DOHH2 (cell line): ENCODE data around the gene AKT2.

Source experiments
- H3F3A ChIP-seq: fragments of 200-600 bp; sonication (generic), shearing (Covaris generic); 2 replicates; pipeline ENCODE4 v1.6.0; 2016; ENCODE audit warnings: antibody characterized with exemption, mild to moderate bottlenecking; ENCODE audit not compliant: control insufficient read depth, insufficient read depth
- H3K27ac ChIP-seq: fragments of 200-600 bp; sonication (generic); 2 replicates; pipeline ENCODE4 v1.5.1; 2014; ENCODE audit warnings: low read depth, mild to moderate bottlenecking, low read length, moderate library complexity
- H3K27me3 ChIP-seq: fragments of 200-600 bp; sonication (generic); 2 replicates; pipeline ENCODE4 v1.6.1; 2014; ENCODE audit warnings: mild to moderate bottlenecking, low read length, mixed read lengths; ENCODE audit not compliant: control insufficient read depth
- H3K36me3 ChIP-seq: fragments of 200-600 bp; sonication (generic); 2 replicates; pipeline ENCODE4 v1.6.1; 2014; ENCODE audit warnings: mild to moderate bottlenecking, low read length, moderate library complexity, mixed read lengths; ENCODE audit not compliant: control insufficient read depth
- H3K4me1 ChIP-seq: fragments of 200-600 bp; sonication (generic); 2 replicates; pipeline ENCODE4 v1.6.1; 2014; ENCODE audit warnings: mild to moderate bottlenecking, low read length, mixed read lengths; ENCODE audit not compliant: control insufficient read depth
- H3K4me2 ChIP-seq: fragments of 200-600 bp; sonication (generic); 2 replicates; pipeline ENCODE4 v1.6.0; 2014; ENCODE audit warnings: mild to moderate bottlenecking, low read length, moderate library complexity
- H3K4me3 ChIP-seq: fragments of 200-600 bp; sonication (generic); 2 replicates; pipeline ENCODE4 v1.5.1; 2014; ENCODE audit warnings: mild to moderate bottlenecking, low read length, mixed read lengths
- H3K79me2 ChIP-seq: fragments of 200-600 bp; sonication (generic); 2 replicates; pipeline ENCODE4 v1.6.1; 2014; ENCODE audit warnings: mild to moderate bottlenecking, low read length, mixed read lengths; ENCODE audit not compliant: control insufficient read depth
- H3K9me2 ChIP-seq: fragments of 200-600 bp; sonication (generic); replicated peaks from 2 replicates; pipeline ENCODE4 v1.6.1; 2014; ENCODE audit warnings: mild to moderate bottlenecking, low read length, mixed read lengths; ENCODE audit not compliant: control insufficient read depth
- H3K9me3 ChIP-seq: fragments of 200-600 bp; sonication (generic); 2 replicates; pipeline ENCODE4 v1.6.1; 2014; ENCODE audit warnings: antibody characterized with exemption, low read length, mixed read lengths; ENCODE audit not compliant: control insufficient read depth, insufficient read depth
- H4K20me1 ChIP-seq: fragments of 200-600 bp; sonication (generic); 2 replicates; pipeline ENCODE4 v1.6.0; 2014; ENCODE audit warnings: low read depth, mild to moderate bottlenecking, antibody characterized with exemption, low read length, moderate library complexity; ENCODE audit not compliant: control insufficient read depth, insufficient read depth
- CTCF ChIP-seq: fragments of 200-600 bp; sonication (generic); IDR thresholded peaks from one replicate; pipeline ENCODE4 v1.5.1; 2014; ENCODE audit warnings: antibody characterized with exemption, mild to moderate bottlenecking, low read depth, low read length; ENCODE audit not compliant: poor library complexity, severe bottlenecking
- EZH2phosphoT487 ChIP-seq: fragments of 200-600 bp; sonication (generic); IDR thresholded peaks from 2 replicates; pipeline ENCODE4 v1.6.1; 2017; ENCODE audit warnings: borderline replicate concordance, mild to moderate bottlenecking, antibody characterized with exemption, low read length, moderate library complexity, mixed read lengths

The AKT2 gene

DNA sequence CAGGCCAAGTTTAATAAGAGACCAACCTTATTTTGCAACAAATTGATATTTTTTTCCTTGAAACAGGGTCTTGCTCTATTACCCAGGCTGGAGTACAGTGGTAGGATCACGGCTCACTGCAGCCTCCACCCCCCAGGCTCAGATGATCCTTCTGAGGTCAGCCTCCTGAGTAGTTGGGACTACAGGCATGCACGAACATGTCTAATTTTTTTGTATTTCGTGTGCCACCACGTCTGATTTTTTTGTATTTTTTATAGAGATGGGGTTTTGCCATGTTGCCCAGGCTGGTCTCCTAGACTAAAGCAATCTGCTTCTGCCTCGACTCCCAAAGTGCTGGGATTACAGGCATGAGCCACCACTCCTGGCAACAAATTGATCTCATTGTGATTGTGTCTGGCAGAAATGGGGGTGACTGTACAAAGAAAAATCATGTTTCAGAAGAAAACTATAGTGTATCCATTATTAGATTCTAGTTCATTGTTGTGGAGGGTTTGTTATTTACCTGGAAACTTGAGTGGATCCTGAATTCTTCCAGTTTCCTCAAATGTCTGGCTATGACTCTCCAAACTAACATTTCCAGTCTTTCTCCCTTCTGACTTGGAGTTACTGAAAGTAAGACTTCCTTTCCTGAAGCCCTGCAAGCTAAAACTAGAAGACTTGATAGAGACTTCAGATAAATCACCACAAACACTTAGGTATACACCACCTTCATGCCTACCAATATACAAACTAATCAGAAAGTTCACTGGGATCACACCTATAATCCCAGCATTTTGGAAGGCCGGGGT is 17.3 kb upstream of the AKT2 start:
- no peaks in the 10 kb centered on the region for H3K9me3 ChIP-seq
- no peaks in the 10 kb centered on the region for H3K9me2 ChIP-seq
- no peaks in the 10 kb centered on the region for H3K36me3 ChIP-seq
- 0 out of 2 replicates have a peak, but pooled peaks cover 2% of the 10 kb centered on the region for H3F3A ChIP-seq
- TF ChIP-seq CTCF: no peak
- no peak for TF ChIP-seq EZH2phosphoT487
- H3K4me3 ChIP-seq: no peak overlapping the region
- H4K20me1 ChIP-seq: no peaks in the 10 kb centered on the region
- H3K27me3 ChIP-seq: no peaks in the 10 kb centered on the region
- no peak overlapping the region for H3K4me2 ChIP-seq
- peaks cover 3% of the 10 kb centered on the region; the same call in 1 of the 2 replicates for H3K4me1 ChIP-seq
- H3K27ac ChIP-seq: no peak overlapping the region
- H3K79me2 ChIP-seq: no peaks in the 10 kb centered on the region

GRCh38 chr19:40300668-40301067 is 15.5 kb upstream of the AKT2 start:
- Histone ChIP-seq H3K4me3 (no peak overlapping the region), H3K27me3 (no peaks in the 10 kb centered on the region), H4K20me1 (no peaks in the 10 kb centered on the region), H3K27ac (no peak overlapping the region), H3F3A (0 out of 2 replicates have a peak, but pooled peaks cover 2% of the 10 kb centered on the region), H3K9me2 (no peaks in the 10 kb centered on the region), H3K4me2 (no peak overlapping the region), H3K4me1 (peaks cover 3% of the 10 kb centered on the region; the same call in 1 of the 2 replicates), H3K79me2 (no peaks in the 10 kb centered on the region), H3K36me3 (no peaks in the 10 kb centered on the region), H3K9me3 (no peaks in the 10 kb centered on the region)
- TF ChIP-seq EZH2phosphoT487: no peak
- no peak for TF ChIP-seq CTCF

DNA sequence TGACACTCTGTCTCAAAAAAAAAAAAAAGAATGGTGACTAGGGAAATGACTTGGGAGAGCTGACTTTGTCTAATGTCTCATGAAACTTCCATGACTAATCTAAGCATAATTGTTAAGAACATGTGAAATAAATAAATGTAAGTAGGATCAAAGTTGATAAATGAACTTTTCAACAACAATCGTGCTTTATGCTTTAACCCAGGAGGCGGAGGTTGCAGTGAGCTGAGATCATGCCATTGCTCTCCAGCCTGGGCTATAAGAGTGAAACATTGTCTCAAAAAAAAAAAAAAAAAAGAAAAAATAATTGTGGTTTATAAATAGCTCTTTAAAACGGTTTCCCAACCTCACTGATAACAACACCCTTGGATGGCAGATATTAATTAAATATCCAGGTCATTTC is 12.9 kb upstream of the AKT2 start:
- H3K4me2 ChIP-seq: no peak overlapping the region
- no peaks in the 10 kb centered on the region for H3K9me2 ChIP-seq
- H3K79me2 ChIP-seq: no peaks in the 10 kb centered on the region
- H3K4me3 ChIP-seq: no peak overlapping the region
- no peak overlapping the region for H3K27ac ChIP-seq
- TF ChIP-seq EZH2phosphoT487 (no peak), CTCF (no peak)
- no peaks in the 10 kb centered on the region for H3K36me3 ChIP-seq
- no peaks in the 10 kb centered on the region for H3K9me3 ChIP-seq
- H3F3A ChIP-seq: 0 out of 2 replicates have a peak, but pooled peaks cover 2% of the 10 kb centered on the region
- no peaks in the 10 kb centered on the region for H4K20me1 ChIP-seq
- no peaks in the 10 kb centered on the region for H3K4me1 ChIP-seq
- H3K27me3 ChIP-seq: no peaks in the 10 kb centered on the region
